Muscle of arm (tissue), 12 donors: ENCODE data around the gene NSUN5. TPM values are rescaled to one million over a fixed set of nuclear protein-coding genes. Genes with fewer than 3 reads are reported as not detected.
"Not testable (repeated sequence)": the region's sequence is repeated elsewhere in the genome, so short reads cannot be mapped to it uniquely, and the experiment has no call there.

Experiments used
- DNase-seq: peaks from one replicate; pipeline ENCODE4 v3.0.0-alpha.2; 2013
- polyA plus RNA-seq, 12 donors: library from polyadenylated mRNA; unstranded; fragments of 120-200 nt; gene quantifications; one replicate each; pipeline ENCODE4 v1.2.1, GENCODE V29; 2013; ENCODE audit not compliant: insufficient read length in 12 of 12

NSUN5 gene
- polyA plus RNA-seq, 12 donors, result 13.7 to 20.6 (median 14.5) TPM; not detected in 1

DNA sequence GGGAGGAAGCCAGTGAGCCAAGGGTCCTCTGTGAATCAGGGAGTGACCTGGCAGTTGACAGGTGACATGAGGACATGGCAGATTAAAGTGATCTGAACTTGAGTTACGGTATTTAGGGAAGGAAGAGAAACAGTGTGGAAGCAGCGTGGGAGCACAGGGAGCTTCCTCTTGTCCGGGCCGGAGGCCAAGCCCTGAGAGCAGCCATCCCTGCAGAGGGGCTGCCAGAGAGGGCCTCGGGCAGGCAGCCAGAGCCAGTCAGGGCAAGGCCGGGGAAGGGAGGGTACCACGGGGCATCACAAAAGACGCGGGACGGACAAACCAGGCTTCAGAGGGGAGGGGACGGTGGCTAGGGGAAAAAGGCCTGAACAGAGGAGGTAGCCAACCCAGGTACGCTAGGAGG, 8.8 kb downstream of the NSUN5 start:
- DNase-seq, result not testable (repeated sequence)

- DNase-seq, result not testable (repeated sequence)
Observed at GRCh38 chr7:73297706-73298105, 10.9 kb downstream of the NSUN5 start.

DNA sequence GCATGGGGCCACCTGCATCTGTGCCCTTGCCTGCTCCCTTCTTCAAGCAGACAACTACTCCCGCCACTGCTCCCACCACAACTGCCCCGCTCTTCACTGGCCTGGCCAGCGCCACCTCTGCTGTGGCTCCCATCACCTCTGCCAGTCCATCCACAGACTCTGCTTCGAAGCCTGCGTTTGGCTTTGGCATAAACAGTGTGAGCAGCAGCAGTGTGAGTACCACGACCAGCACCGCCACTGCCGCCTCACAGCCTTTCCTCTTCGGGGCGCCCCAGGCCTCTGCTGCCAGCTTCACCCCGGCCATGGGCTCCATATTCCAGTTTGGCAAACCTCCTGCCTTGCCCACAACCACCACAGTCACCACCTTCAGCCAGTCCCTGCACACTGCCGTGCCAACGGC, 11.4 kb downstream of the NSUN5 start:
- not testable (repeated sequence) for DNase-seq

DNA sequence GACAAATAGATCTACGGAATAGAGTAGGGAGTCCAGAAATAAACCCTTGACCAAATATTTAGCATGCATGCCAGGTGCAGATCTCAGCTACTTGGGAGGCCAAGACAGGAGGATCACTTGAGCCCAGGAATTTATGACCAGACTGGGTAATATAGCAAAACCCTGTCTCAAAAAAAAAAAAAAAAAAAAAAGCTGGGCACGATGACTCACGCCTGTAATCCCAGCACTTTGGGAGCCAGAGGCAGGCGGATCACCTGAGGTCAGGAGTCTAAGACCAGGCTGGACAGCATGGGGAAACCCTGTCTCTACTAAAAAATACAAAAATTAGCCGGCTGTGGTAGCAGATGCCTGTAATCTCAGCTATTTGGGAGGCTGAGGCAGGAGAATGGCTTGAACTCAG, 31.4 kb downstream of the NSUN5 start:
- DNase-seq, result not testable (repeated sequence)

DNA sequence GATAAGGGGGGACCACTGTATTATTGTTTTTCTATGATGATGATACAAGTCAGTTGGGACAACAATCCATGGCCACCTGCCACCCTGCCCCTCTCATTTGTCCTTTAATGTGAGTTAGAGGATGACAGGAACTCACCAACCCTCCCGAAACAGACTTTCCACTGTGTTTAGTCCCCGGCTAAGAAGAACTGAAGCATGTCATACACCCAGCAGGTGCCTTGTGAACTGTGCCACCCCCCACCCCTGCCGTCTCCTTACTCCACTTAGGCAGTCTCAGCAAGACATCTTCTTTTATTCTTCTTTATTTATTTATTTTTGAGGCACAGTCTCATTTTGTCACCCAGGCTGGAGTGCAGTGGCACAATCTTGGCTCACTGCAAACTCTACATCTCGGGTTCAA, 40.8 kb downstream of the NSUN5 start:
- DNase-seq, result not testable (repeated sequence)

DNA sequence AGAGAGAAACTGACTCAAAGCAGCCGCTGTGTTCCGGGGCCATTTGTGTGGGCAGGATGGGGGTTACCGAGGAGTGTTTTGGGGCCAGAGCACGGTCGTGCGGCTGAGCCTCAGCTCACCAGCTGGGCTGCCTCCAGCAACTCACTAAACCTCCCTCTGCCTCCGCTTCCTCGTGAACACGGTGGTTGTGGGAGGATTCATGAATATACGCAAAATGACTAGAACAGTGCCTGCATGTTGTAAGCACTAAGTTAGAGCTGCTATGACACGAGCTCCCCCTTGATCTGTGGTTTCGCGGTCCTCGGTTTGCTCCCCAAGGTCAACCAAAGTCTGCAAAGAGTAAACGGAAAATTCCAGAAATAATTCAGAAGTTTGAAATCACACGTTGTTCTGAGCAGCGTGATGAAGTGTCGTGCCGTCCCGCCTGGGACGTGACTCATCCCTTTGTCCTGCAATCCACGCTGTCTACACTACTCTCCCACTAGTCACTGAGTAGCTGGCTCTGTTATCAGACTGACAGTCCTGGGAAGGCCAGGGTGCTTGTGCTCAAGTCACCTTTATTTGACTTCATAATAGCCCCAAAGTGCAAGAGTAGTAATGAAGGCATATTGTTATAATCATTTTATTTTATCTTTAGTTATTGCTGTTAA, 41.8 kb downstream of the NSUN5 start:
- not testable (repeated sequence) for DNase-seq

GRCh38 chr7:73262416-73262815, 46.2 kb downstream of the NSUN5 start:
- not testable (repeated sequence) for DNase-seq

Other genes starting within 250 kb of the NSUN5 start
- gene SPDYE9, start 222.8 kb downstream of the NSUN5 start, polyA plus RNA-seq, result 1 to 10 TPM in 1 of 12 donors, under 1 TPM in 9, not detected in 2; 0.14 to 1.2 (median 0.32) TPM
- under 1 TPM in 9 of 12 donors, not detected in 3; 0.11 to 0.80 (median 0.35) TPM for gene TRIM50, start 19.3 kb upstream of the NSUN5 start, polyA plus RNA-seq
- under 1 TPM in 7 of 12 donors, not detected in 5; 0.11 to 0.32 (median 0.24) TPM for gene FKBP6, start 19.3 kb upstream of the NSUN5 start, polyA plus RNA-seq
- 10 to 100 TPM in 8 of 12 donors, 1 to 10 TPM in 3, not detected in 1; 3.5 to 22.7 (median 11.4) TPM for gene FZD9, start 125.0 kb upstream of the NSUN5 start, polyA plus RNA-seq
- gene BAZ1B, start 213.5 kb upstream of the NSUN5 start, polyA plus RNA-seq, result 10 to 100 TPM in 11 of 12 donors, not detected in 1; 48.5 to 62.8 (median 55.3) TPM
- 10 to 100 TPM in 11 of 12 donors, not detected in 1; 26.7 to 61.0 (median 32.3) TPM for gene BCL7B, start 248.9 kb upstream of the NSUN5 start, polyA plus RNA-seq